OCI-LY7 (cell line): ENCODE results near the gene TMEM151B. TPM values are rescaled to one million over a fixed set of nuclear protein-coding genes. Genes with fewer than 3 reads are reported as not detected.
A peak's percentile ranks its signal among the peaks of the same experiment; 100 is the strongest.

Experiments
- BruUV-seq: library from RNA; stranded (reverse); fragments of 400-500 nt; replicated peaks from 2 replicates; lab custom pipeline; 2021; lab: Mats Ljungman, UMichigan
- CTCF ChIA-PET: fragments of 300-600 bp; sonication (Branson Sonifier 250); formaldehyde crosslinking; loops from one replicate; lab custom pipeline; 2022; ENCODE audit warnings: antibody characterized with exemption; ENCODE audit not compliant: unreplicated experiment; lab: Charles Lee
- POLR2A ChIA-PET: fragments of 300-600 bp; sonication (Branson Sonifier 250); formaldehyde crosslinking; loops from one replicate; lab custom pipeline; 2022; ENCODE audit warnings: antibody characterized with exemption; lab: Charles Lee
- DNase-seq: peaks from one replicate; pipeline ENCODE4 v3.0.0-alpha.2; 2015; ENCODE audit warnings: low spot score
- H2AFZ ChIP-seq: fragments of 200-600 bp; sonication (generic), shearing (Covaris generic); 2 replicates; pipeline ENCODE4 v1.6.1; 2014; ENCODE audit warnings: mild to moderate bottlenecking, antibody characterized with exemption, low read length, moderate library complexity
- H3K27ac ChIP-seq: fragments of 200-600 bp; sonication (generic); 2 replicates; pipeline ENCODE4 v1.5.1; 2014; ENCODE audit warnings: mixed run types, low read depth, mild to moderate bottlenecking, moderate library complexity, low read length, inconsistent platforms; ENCODE audit not compliant: poor library complexity, severe bottlenecking
- H3K36me3 ChIP-seq: fragments of 200-600 bp; sonication (generic); 2 replicates; pipeline ENCODE4 v1.6.1; 2014; ENCODE audit warnings: mild to moderate bottlenecking, antibody characterized with exemption, low read length, moderate library complexity, mixed read lengths; ENCODE audit not compliant: insufficient read depth
- H3K4me1 ChIP-seq: fragments of 200-600 bp; sonication (generic); 2 replicates; pipeline ENCODE4 v1.5.1; 2014; ENCODE audit warnings: mild to moderate bottlenecking, low read length; ENCODE audit not compliant: insufficient read depth, poor library complexity, severe bottlenecking
- H3K4me2 ChIP-seq: fragments of 200-600 bp; sonication (generic); 2 replicates; pipeline ENCODE4 v1.6.1; 2014; ENCODE audit warnings: mild to moderate bottlenecking, low read length
- H3K4me3 ChIP-seq: fragments of 200-600 bp; sonication (generic); 2 replicates; pipeline ENCODE4 v1.5.1; 2014; ENCODE audit warnings: mild to moderate bottlenecking, low read depth, low read length; ENCODE audit not compliant: poor library complexity, severe bottlenecking
- H3K79me2 ChIP-seq: fragments of 200-600 bp; sonication (generic); 2 replicates; pipeline ENCODE4 v1.6.1; 2016; ENCODE audit warnings: low read depth, mild to moderate bottlenecking, low read length, moderate library complexity, mixed read lengths; ENCODE audit not compliant: insufficient read depth
- H3K9me2 ChIP-seq: fragments of 200-600 bp; sonication (generic); 2 replicates; pipeline ENCODE4 v1.6.1; 2016; ENCODE audit warnings: mild to moderate bottlenecking, low read length, mixed read lengths; ENCODE audit not compliant: insufficient read depth
- H3K9me3 ChIP-seq: fragments of 200-600 bp; sonication (generic); 2 replicates; pipeline ENCODE4 v1.6.1; 2014; ENCODE audit warnings: mild to moderate bottlenecking, mixed run types, low read length, mixed read lengths
- H4K20me1 ChIP-seq: fragments of 200-600 bp; sonication (generic); 2 replicates; pipeline ENCODE4 v1.6.1; 2014; ENCODE audit warnings: mild to moderate bottlenecking, antibody characterized with exemption, low read length, moderate library complexity, mixed read lengths; ENCODE audit not compliant: insufficient read depth
- EZH2phosphoT487 ChIP-seq: fragments of 200-600 bp; sonication (generic); IDR thresholded peaks from 2 replicates; pipeline ENCODE4 v1.6.1; 2018; ENCODE audit warnings: low read depth, borderline replicate concordance, mild to moderate bottlenecking, mixed run types, antibody characterized with exemption, low read length, moderate library complexity, mixed read lengths
- intact Hi-C: fragments of 100-400 bp; cut with micrococcal nuclease; formaldehyde crosslinking; loops from one replicate; pipeline ENCODE4 v1.10.0; 2022; ENCODE audit not compliant: unreplicated experiment
- total RNA-seq, 2 experiments: library from RNA; depleted of rRNA in 1 of 2; stranded (reverse); fragments of >200 nt in 1 of 2; shearing (Covaris generic) in 1 of 2; gene quantifications; 2 replicates each; pipeline ENCODE4 v1.2.3, GENCODE V29; 2014 to 2022
- TF ChIP-seq, protein P1 (sequence below): fragments of 200-600 bp; sonication (generic); conservative IDR thresholded peaks from 2 replicates; pipeline ENCODE4 v1.5.1; 2014; ENCODE audit warnings: mild to moderate bottlenecking, antibody characterized with exemption, low read length, moderate library complexity, mixed read lengths

TMEM151B gene
- total RNA-seq, 2 experiments from 2014 or later: 0.15 TPM; not detected in 1

DNA sequence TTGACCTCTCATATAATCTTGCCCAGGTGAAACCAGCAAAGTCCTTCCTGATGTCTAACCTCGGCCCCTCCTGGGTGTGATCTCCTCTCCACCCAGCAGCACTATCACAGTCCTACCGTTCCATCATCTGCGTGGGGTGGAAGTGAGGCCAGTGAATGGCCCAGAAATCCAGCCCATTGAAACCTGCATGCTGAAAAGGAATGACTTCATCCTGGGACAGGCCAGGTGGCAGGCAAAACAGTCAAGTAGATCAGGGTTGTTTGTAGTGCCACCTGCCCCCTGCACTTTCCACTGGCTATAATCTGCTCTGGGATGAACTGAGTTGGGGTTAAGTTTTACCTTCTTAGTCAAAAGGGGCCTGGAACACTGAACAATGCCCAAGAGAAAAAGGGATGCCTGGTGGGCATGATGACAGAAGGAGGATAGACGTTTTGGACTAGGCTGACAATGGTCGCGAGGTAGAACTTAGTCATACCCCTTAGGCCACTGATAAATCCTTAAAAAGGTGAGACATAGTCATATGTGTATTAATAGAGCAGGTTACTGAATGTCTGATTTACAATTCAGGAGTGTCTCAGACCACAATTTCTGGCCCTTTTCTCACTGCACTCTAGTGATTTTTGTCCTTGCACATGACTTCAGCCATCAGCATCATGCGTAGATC, 31.4 kb upstream of the TMEM151B start:
- no peak overlapping the region for H2AFZ ChIP-seq
- ChIA-PET POLR2A (no interaction called here), CTCF (no interaction called here)
- peaks cover 16% of the 10 kb centered on the region for H3K4me1 ChIP-seq
- TF ChIP-seq, protein P1, sequence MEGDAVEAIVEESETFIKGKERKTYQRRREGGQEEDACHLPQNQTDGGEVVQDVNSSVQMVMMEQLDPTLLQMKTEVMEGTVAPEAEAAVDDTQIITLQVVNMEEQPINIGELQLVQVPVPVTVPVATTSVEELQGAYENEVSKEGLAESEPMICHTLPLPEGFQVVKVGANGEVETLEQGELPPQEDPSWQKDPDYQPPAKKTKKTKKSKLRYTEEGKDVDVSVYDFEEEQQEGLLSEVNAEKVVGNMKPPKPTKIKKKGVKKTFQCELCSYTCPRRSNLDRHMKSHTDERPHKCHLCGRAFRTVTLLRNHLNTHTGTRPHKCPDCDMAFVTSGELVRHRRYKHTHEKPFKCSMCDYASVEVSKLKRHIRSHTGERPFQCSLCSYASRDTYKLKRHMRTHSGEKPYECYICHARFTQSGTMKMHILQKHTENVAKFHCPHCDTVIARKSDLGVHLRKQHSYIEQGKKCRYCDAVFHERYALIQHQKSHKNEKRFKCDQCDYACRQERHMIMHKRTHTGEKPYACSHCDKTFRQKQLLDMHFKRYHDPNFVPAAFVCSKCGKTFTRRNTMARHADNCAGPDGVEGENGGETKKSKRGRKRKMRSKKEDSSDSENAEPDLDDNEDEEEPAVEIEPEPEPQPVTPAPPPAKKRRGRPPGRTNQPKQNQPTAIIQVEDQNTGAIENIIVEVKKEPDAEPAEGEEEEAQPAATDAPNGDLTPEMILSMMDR: no peak
- no peak for TF ChIP-seq EZH2phosphoT487
- no peaks in the 10 kb centered on the region for H3K79me2 ChIP-seq
- BruUV-seq: TSS peak; percentile 44
- no peak overlapping the region for H3K4me2 ChIP-seq
- no peak overlapping the region for H3K4me3 ChIP-seq
- intact Hi-C loops: loop anchor here (1.0 to 2.0 kb wide), 2 partner anchors 67 to 142 kb away; no protein-coding TSS in a partner anchor
- H3K9me3 ChIP-seq: no peaks in the 10 kb centered on the region
- DNase-seq: no peak
- no peak overlapping the region for H3K27ac ChIP-seq
- no peaks in the 10 kb centered on the region for H4K20me1 ChIP-seq
- H3K9me2 ChIP-seq: no peaks in the 10 kb centered on the region
- peaks cover 23% of the 10 kb centered on the region; the same call in 1 of the 2 replicates for H3K36me3 ChIP-seq

- TF ChIP-seq EZH2phosphoT487: no peak
- TF ChIP-seq, protein P1: no peak
- peaks cover 16% of the 10 kb centered on the region for H3K79me2 ChIP-seq
- no peak for DNase-seq
- H3K27ac ChIP-seq: no peak overlapping the region
- no peaks in the 10 kb centered on the region for H3K9me3 ChIP-seq
- intact Hi-C loops: no loop called here
- peaks cover 14% of the 10 kb centered on the region for H3K36me3 ChIP-seq
- H2AFZ ChIP-seq: no peak overlapping the region
- CTCF ChIA-PET: no interaction called here
- POLR2A ChIA-PET: interaction anchor here (0.7 to 1.8 kb wide), 5 partner anchors 13 to 644 kb away, joined by 3 to 6 read pairs (median 3); no protein-coding TSS in a partner anchor
- no peak overlapping the region for H3K4me2 ChIP-seq
- H3K4me1 ChIP-seq: peaks cover 11% of the 10 kb centered on the region
- H3K9me2 ChIP-seq: no peaks in the 10 kb centered on the region
- H4K20me1 ChIP-seq: peaks cover 13% of the 10 kb centered on the region
- no TSS peak for BruUV-seq
- no peak overlapping the region for H3K4me3 ChIP-seq
Observed at GRCh38 chr6:44243345-44243744, 26.9 kb upstream of the TMEM151B start.
